B cell (primary cell): ENCODE measurements around the gene CCDC78. TPM values are rescaled to one million over a fixed set of nuclear protein-coding genes. Genes with fewer than 3 reads are reported as not detected.
A peak's percentile ranks its signal among the peaks of the same experiment; 100 is the strongest.

Experiments used
- ATAC-seq: fragments of 200-7000 bp; cut with Tn5 transposase; one replicate; pipeline ENCODE4 v1.10.0; 2021; ENCODE audit warnings: low read depth, mild to moderate bottlenecking, moderate number of reproducible peaks, moderate library complexity
- CTCF ChIA-PET: fragments of 350-600 bp; sonication (Branson Sonifier 250); formaldehyde crosslinking; loops from one replicate; lab custom pipeline; 2021; ENCODE audit warnings: antibody characterized with exemption, inconsistent platforms; lab: Charles Lee
- POLR2A ChIA-PET: fragments of 350-600 bp; sonication (Branson Sonifier 250); formaldehyde crosslinking; loops from one replicate; lab custom pipeline; 2021; ENCODE audit warnings: antibody characterized with exemption; lab: Charles Lee
- DNase-seq: peaks from one replicate; pipeline ENCODE4 v3.0.0; 2013
- H2AFZ ChIP-seq: 2 replicates; pipeline ENCODE4 v1.6.1; 2012; ENCODE audit warnings: mild to moderate bottlenecking, low read depth, low read length; ENCODE audit not compliant: insufficient read depth, poor library complexity, severe bottlenecking
- H3K27ac ChIP-seq, 2 donors: 1 replicate in 1 of 2; 2 replicates in 1 of 2; pipeline ENCODE4 v1.5.1; 2012 to 2013; ENCODE audit warnings: low read length in 2 of 2, mild to moderate bottlenecking in 2 of 2, moderate library complexity in 1 of 2
- H3K27me3 ChIP-seq, 4 experiments: fragments of 200-600 bp in 1 of 4; sonication (generic) in 1 of 4; replicated peaks in 1 of 4; 1 replicate in 2 of 4; 2 replicates in 2 of 4; pipeline versions ENCODE4 v1.6.1 to v1.7.0; 2013 to 2016; ENCODE audit warnings: low read length in 3 of 4, mild to moderate bottlenecking in 2 of 4, mixed read lengths in 1 of 4, moderate library complexity in 1 of 4; ENCODE audit not compliant: insufficient read depth in 4 of 4, control insufficient read depth in 3 of 4; ENCODE audit errors: control extremely low read depth in 1 of 4
- H3K36me3 ChIP-seq, 2 experiments: replicated peaks in 1 of 2; 1 replicate in 1 of 2; 2 replicates in 1 of 2; pipeline versions ENCODE4 v1.6.1 to v1.7.1; 2013; ENCODE audit warnings: low read length in 1 of 2; ENCODE audit not compliant: insufficient read depth in 2 of 2, control insufficient read depth in 1 of 2; ENCODE audit errors: control extremely low read depth in 1 of 2, extremely low read depth in 1 of 2
- H3K4me1 ChIP-seq, 2 donors: fragments of 200-600 bp in 1 of 2; sonication (generic) in 1 of 2; 1 replicate in 1 of 2; 2 replicates in 1 of 2; pipeline versions ENCODE4 v1.5.1 to v1.6.1; 2013 to 2017; ENCODE audit warnings: low read length in 2 of 2; ENCODE audit not compliant: control insufficient read depth in 2 of 2, insufficient read depth in 2 of 2
- H3K4me2 ChIP-seq: replicated peaks from 2 replicates; pipeline ENCODE3; 2012; ENCODE audit warnings: mild to moderate bottlenecking, low read depth, low read length; ENCODE audit not compliant: poor library complexity, severe bottlenecking
- H3K4me3 ChIP-seq, 5 experiments: fragments of 200-600 bp in 1 of 5; sonication (generic) in 1 of 5; 1 replicate in 3 of 5; 2 replicates in 2 of 5; pipeline versions ENCODE4 v1.5.1 to v1.7.0; 2011 to 2016; ENCODE audit warnings: low read length in 4 of 5, mild to moderate bottlenecking in 4 of 5, low read depth in 2 of 5, control low read depth in 1 of 5, moderate library complexity in 1 of 5; ENCODE audit not compliant: insufficient read depth in 1 of 5; ENCODE audit errors: control extremely low read depth in 1 of 5, extremely low read depth in 1 of 5
- H3K79me2 ChIP-seq: fragments of 200-600 bp; sonication (generic); one replicate; pipeline ENCODE4 v1.6.0; 2016; ENCODE audit warnings: low read length; ENCODE audit not compliant: control insufficient read depth, insufficient read depth
- H3K9ac ChIP-seq: fragments of 200-600 bp; sonication (generic); 2 replicates; pipeline ENCODE4 v1.6.1; 2017; ENCODE audit warnings: mild to moderate bottlenecking, low read length, moderate library complexity
- H3K9me3 ChIP-seq, 3 donors: one replicate each; pipeline versions ENCODE4 v1.6.1 to v1.7.1; 2013; ENCODE audit warnings: low read length in 2 of 3; ENCODE audit not compliant: control insufficient read depth in 2 of 3, insufficient read depth in 1 of 3; ENCODE audit errors: control extremely low read depth in 1 of 3
- H4K20me1 ChIP-seq: 2 replicates; pipeline ENCODE4 v1.6.0; 2012; ENCODE audit warnings: mild to moderate bottlenecking, low read length; ENCODE audit not compliant: insufficient read depth, control insufficient read depth, poor library complexity, severe bottlenecking
- H3K27ac Mint-ChIP-seq: one replicate; pipeline ENCODE4 v1.8.0; 2021; ENCODE audit warnings: mixed read lengths
- H3K27me3 Mint-ChIP-seq: one replicate; pipeline ENCODE4 v1.8.0; 2021; ENCODE audit warnings: mixed read lengths
- H3K4me1 Mint-ChIP-seq: one replicate; pipeline ENCODE4 v1.8.0; 2021; ENCODE audit warnings: mixed read lengths
- H3K4me3 Mint-ChIP-seq: one replicate; pipeline ENCODE4 v1.8.0; 2021; ENCODE audit warnings: mixed read lengths
- H3K9me3 Mint-ChIP-seq: one replicate; pipeline ENCODE4 v1.8.0; 2022; ENCODE audit warnings: mixed read lengths; ENCODE audit not compliant: insufficient read depth
- CTCF ChIP-seq: fragments of 200-600 bp; IDR thresholded peaks from one replicate; pipeline ENCODE4 v1.8.0; 2022; ENCODE audit warnings: antibody characterized with exemption, mild to moderate bottlenecking
- EZH2 ChIP-seq: IDR thresholded peaks from 2 replicates; pipeline ENCODE4 v1.6.1; 2012; ENCODE audit warnings: borderline replicate concordance, low read depth, mild to moderate bottlenecking, moderate library complexity, low read length; ENCODE audit not compliant: insufficient read depth, poor library complexity, severe bottlenecking
- WGBS: methylation state at CpG from one replicate; pipeline ENCODE4 v1.1.5; 2013; ENCODE audit warnings: missing lambda C conversion rate; ENCODE audit not compliant: insufficient coverage; 5-methylcytosine and 5-hydroxymethylcytosine counted together
- intact Hi-C: fragments of 100-400 bp; cut with micrococcal nuclease; formaldehyde crosslinking; loops from one replicate; pipeline ENCODE4 v1.10.0; 2022
- polyA plus RNA-seq: library from polyadenylated mRNA; depleted of rRNA; stranded (reverse); fragments of >200 nt; gene quantifications from 2 replicates; pipeline ENCODE4 v1.2.3, GENCODE V29; 2012
- total RNA-seq, 2 donors: library from RNA; stranded (reverse); fragments of 120-200 nt in 1 of 2; gene quantifications; 1 replicate in 1 of 2; 2 replicates in 1 of 2; pipeline versions ENCODE4 v1.2.3 to v1.2.4, GENCODE V29; 2013 to 2022

Gene CCDC78
- total and polyA plus RNA-seq, 2 donors (not counting 1 experiment from before 2014, with no cell fraction given): 11.8 to 34.2 TPM

GRCh38 chr16:740459-740763 is 14.2 kb upstream of the CCDC78 start:
- Histone ChIP-seq H3K79me2 (peaks cover 16% of the 10 kb centered on the region), H3K9me3 (no peaks in the 10 kb centered on the region), H3K27ac (peak overlapping the region; percentile 86 to 94), H3K4me3 (peak overlapping the region; percentile 18 to 94 (median 81)), H3K4me1 (peaks cover 20 to 36% of the 10 kb centered on the region in 2 donors), H3K4me2 (peak overlapping the region; percentile 99), H3K9ac (peak overlapping the region; percentile 97), H2AFZ (peak overlapping the region; percentile 90), H3K36me3 (peaks cover 0 to 16% of the 10 kb centered on the region in 2 experiments), H3K27me3 (no peaks in the 10 kb centered on the region), H4K20me1 (peaks cover 9% of the 10 kb centered on the region)
- TF ChIP-seq EZH2 (no peak), CTCF (no peak)
- intact Hi-C loops: loop anchor here (2.0 kb wide), 1 partner anchor 56 kb away; the partner anchor contains the start of gene JMJD8
- DNase-seq (no peak), ATAC-seq (peak; percentile 4)
- Mint-ChIP-seq H3K9me3 (no peaks in the 10 kb centered on the region), H3K27me3 (no peaks in the 10 kb centered on the region), H3K4me3 (peak overlapping the region; percentile 82), H3K27ac (peak overlapping the region; percentile 83), H3K4me1 (peaks cover 18% of the 10 kb centered on the region)
- 0% methylated on average over 22 of the region's 22 CpGs for WGBS
- ChIA-PET POLR2A (interaction anchor here (1.0 to 2.0 kb wide), 3 partner anchors 12 to 48 kb away, joined by 3 to 11 read pairs (median 4); partner anchors contain the start of genes CHTF18 and RPUSD1), CTCF (interaction anchor here (1.0 to 5.9 kb wide), 11 partner anchors 8 to 62 kb away, joined by 3 to 31 read pairs (median 3); partner anchors contain the start of genes ANTKMT, HAGHL and METRN)
